ENCODE results near the gene CCDC30. TPM values are rescaled to one million over a fixed set of nuclear protein-coding genes. Genes with fewer than 3 reads are reported as not detected.
"Not testable (repeated sequence)": the region's sequence is repeated elsewhere in the genome, so short reads cannot be mapped to it uniquely, and the experiment has no call there.

The CCDC30 gene
- total RNA-seq, 1 experiment from 2014 or later, result 0.56 TPM

- DNase-seq, result no peak
These were observed 17.8 kb downstream of the CCDC30 start for GRCh38 chr1:42480921-42481320.

GRCh38 chr1:42482635-42483153, 19.6 kb downstream of the CCDC30 start:
- no peaks in the 10 kb centered on the region for H3K9me3 ChIP-seq
- no peak for DNase-seq
- no peaks in the 10 kb centered on the region for H3K36me3 ChIP-seq
- H3K27me3 ChIP-seq, result no peaks in the 10 kb centered on the region
- H3K4me3 ChIP-seq, result no peak overlapping the region

More at GRCh38 chr1:42480921-42481320, 17.8 kb downstream of the CCDC30 start:
- Histone ChIP-seq H3K27me3 (no peaks in the 10 kb centered on the region), H3K4me3 (no peak overlapping the region), H3K9me3 (no peaks in the 10 kb centered on the region), H3K36me3 (no peaks in the 10 kb centered on the region)

GRCh38 chr1:42484382-42484781, 21.3 kb downstream of the CCDC30 start:
- no peaks in the 10 kb centered on the region for H3K9me3 ChIP-seq
- H3K4me3 ChIP-seq, result no peak overlapping the region
- DNase-seq, result peak; percentile 16
- H3K36me3 ChIP-seq, result no peaks in the 10 kb centered on the region
- H3K27me3 ChIP-seq, result no peaks in the 10 kb centered on the region

GRCh38 chr1:42490237-42490636, 27.2 kb downstream of the CCDC30 start:
- H3K4me3 ChIP-seq, result no peak overlapping the region
- H3K9me3 ChIP-seq, result no peaks in the 10 kb centered on the region
- no peak for DNase-seq
- no peaks in the 10 kb centered on the region for H3K36me3 ChIP-seq
- no peaks in the 10 kb centered on the region for H3K27me3 ChIP-seq

- not testable (repeated sequence) for H3K4me3 ChIP-seq, DNase-seq, H3K27me3 ChIP-seq, H3K36me3 ChIP-seq
- peaks cover 14% of the 10 kb centered on the region for H3K9me3 ChIP-seq
These were observed 38.9 kb downstream of the CCDC30 start for GRCh38 chr1:42502031-42502430.

GRCh38 chr1:42504535-42505128, 41.5 kb downstream of the CCDC30 start:
- H3K27me3 ChIP-seq, result no peaks in the 10 kb centered on the region
- no peak overlapping the region for H3K4me3 ChIP-seq
- DNase-seq, result no peak
- H3K36me3 ChIP-seq, result no peaks in the 10 kb centered on the region
- H3K9me3 ChIP-seq, result peaks cover 24% of the 10 kb centered on the region

GRCh38 chr1:42506576-42506975, 43.5 kb downstream of the CCDC30 start:
- no peak for DNase-seq
- H3K27me3 ChIP-seq, result no peaks in the 10 kb centered on the region
- peaks cover 26% of the 10 kb centered on the region for H3K9me3 ChIP-seq
- H3K36me3 ChIP-seq, result no peaks in the 10 kb centered on the region
- H3K4me3 ChIP-seq, result no peak overlapping the region

GRCh38 chr1:42511581-42512155, 48.6 kb downstream of the CCDC30 start:
- H3K27me3 ChIP-seq, H3K36me3 ChIP-seq, DNase-seq, H3K4me3 ChIP-seq: not testable (repeated sequence)
- H3K9me3 ChIP-seq, result peaks cover 14% of the 10 kb centered on the region

- DNase-seq, result no peak
- Histone ChIP-seq H3K9me3 (peaks cover 21% of the 10 kb centered on the region), H3K36me3 (no peaks in the 10 kb centered on the region), H3K4me3 (no peak overlapping the region), H3K27me3 (no peaks in the 10 kb centered on the region)
These were observed 55.8 kb downstream of the CCDC30 start for GRCh38 chr1:42518908-42519307.

- no peak overlapping the region for H3K4me3 ChIP-seq
- no peaks in the 10 kb centered on the region for H3K36me3 ChIP-seq
- no peak for DNase-seq
- no peaks in the 10 kb centered on the region for H3K27me3 ChIP-seq
- H3K9me3 ChIP-seq, result peaks cover 15% of the 10 kb centered on the region
These were observed 60.1 kb downstream of the CCDC30 start for GRCh38 chr1:42523171-42523570.

GRCh38 chr1:42524330-42524729, 61.2 kb downstream of the CCDC30 start:
- H3K27me3 ChIP-seq, result no peaks in the 10 kb centered on the region
- H3K4me3 ChIP-seq, result no peak overlapping the region
- peaks cover 3% of the 10 kb centered on the region; the same call in 1 of the 2 replicates for H3K9me3 ChIP-seq
- H3K36me3 ChIP-seq, result no peaks in the 10 kb centered on the region
- DNase-seq, result no peak

GRCh38 chr1:42529724-42530181, 66.7 kb downstream of the CCDC30 start:
- H3K27me3 ChIP-seq, result no peaks in the 10 kb centered on the region
- peak; percentile 78 for DNase-seq
- H3K36me3 ChIP-seq, result no peaks in the 10 kb centered on the region
- H3K9me3 ChIP-seq, result no peaks in the 10 kb centered on the region
- H3K4me3 ChIP-seq, result no peak overlapping the region; the same call in 1 of the 2 replicates

GRCh38 chr1:42531043-42531442, 68.0 kb downstream of the CCDC30 start:
- Histone ChIP-seq H3K36me3 (no peaks in the 10 kb centered on the region), H3K27me3 (no peaks in the 10 kb centered on the region), H3K9me3 (no peaks in the 10 kb centered on the region), H3K4me3 (no peak overlapping the region)
- DNase-seq, result no peak

GRCh38 chr1:42533101-42533863, 70.2 kb downstream of the CCDC30 start:
- no peaks in the 10 kb centered on the region for H3K9me3 ChIP-seq
- H3K36me3 ChIP-seq, result no peaks in the 10 kb centered on the region
- H3K27me3 ChIP-seq, result no peaks in the 10 kb centered on the region
- no peak for DNase-seq
- H3K4me3 ChIP-seq, result no peak overlapping the region

GRCh38 chr1:42541104-42541503, 78.0 kb downstream of the CCDC30 start:
- DNase-seq, result no peak
- Histone ChIP-seq H3K27me3 (no peaks in the 10 kb centered on the region), H3K4me3 (no peak overlapping the region), H3K9me3 (no peaks in the 10 kb centered on the region), H3K36me3 (no peaks in the 10 kb centered on the region)

GRCh38 chr1:42551180-42551579, 88.1 kb downstream of the CCDC30 start:
- Histone ChIP-seq H3K4me3 (no peak overlapping the region), H3K9me3 (no peaks in the 10 kb centered on the region), H3K36me3 (no peaks in the 10 kb centered on the region), H3K27me3 (no peaks in the 10 kb centered on the region)
- DNase-seq, result no peak

- Histone ChIP-seq H3K9me3 (no peaks in the 10 kb centered on the region), H3K36me3 (no peaks in the 10 kb centered on the region), H3K27me3 (no peaks in the 10 kb centered on the region), H3K4me3 (no peak overlapping the region)
- DNase-seq, result no peak
These were observed 88.5 kb downstream of the CCDC30 start for GRCh38 chr1:42551590-42551989.
